Nephron progenitor cell (in vitro differentiated cells): Measurements from ENCODE around the gene FBXO11.

Experiments used
- DNase-seq: peaks from one replicate; pipeline ENCODE4 v3.0.0; 2021
- H3K27ac Mint-ChIP-seq: 2 replicates; pipeline ENCODE4 v1.8.0; 2021; ENCODE audit warnings: mild to moderate bottlenecking, moderate library complexity, mixed read lengths
- H3K27me3 Mint-ChIP-seq: 2 replicates; pipeline ENCODE4 v1.8.0; 2021; ENCODE audit warnings: mild to moderate bottlenecking, low read depth, mixed read lengths; ENCODE audit not compliant: poor library complexity
- H3K36me3 Mint-ChIP-seq: 2 replicates; pipeline ENCODE4 v1.8.0; 2021; ENCODE audit warnings: low read depth, mixed read lengths
- H3K4me1 Mint-ChIP-seq: 2 replicates; pipeline ENCODE4 v1.8.0; 2021; ENCODE audit warnings: mixed read lengths
- H3K4me3 Mint-ChIP-seq: 2 replicates; pipeline ENCODE4 v1.8.0; 2021; ENCODE audit warnings: mild to moderate bottlenecking, moderate library complexity, mixed read lengths
- H3K9me3 Mint-ChIP-seq: 2 replicates; pipeline ENCODE4 v1.8.0; 2021; ENCODE audit warnings: mild to moderate bottlenecking, moderate library complexity, mixed read lengths
- CTCF ChIP-seq: fragments of 200-600 bp; sonication (generic); IDR thresholded peaks from 2 replicates; pipeline ENCODE4 v1.5.0; 2021; ENCODE audit warnings: antibody characterized with exemption

The FBXO11 gene

GRCh38 chr2:47771211-47771610 lies 135.1 kb downstream of the FBXO11 start:
- peaks cover 14% of the 10 kb centered on the region for H3K27me3 Mint-ChIP-seq

GRCh38 chr2:47769318-47769717 lies 137.0 kb downstream of the FBXO11 start:
- peaks cover 5% of the 10 kb centered on the region for H3K4me1 Mint-ChIP-seq
- no peak for TF ChIP-seq CTCF
- H3K9me3 Mint-ChIP-seq = peaks cover 9% of the 10 kb centered on the region
- no peak overlapping the region for H3K4me3 Mint-ChIP-seq
- H3K36me3 Mint-ChIP-seq = no peaks in the 10 kb centered on the region
- no peak overlapping the region for H3K27ac Mint-ChIP-seq
- peaks cover 17% of the 10 kb centered on the region for H3K27me3 Mint-ChIP-seq
- no peak for DNase-seq

More at GRCh38 chr2:47771211-47771610, 135.1 kb downstream of the FBXO11 start:
- Mint-ChIP-seq H3K4me3 (no peak overlapping the region), H3K9me3 (peaks cover 9% of the 10 kb centered on the region), H3K27ac (no peak overlapping the region), H3K36me3 (no peaks in the 10 kb centered on the region), H3K4me1 (peaks cover 5% of the 10 kb centered on the region)
- no peak for DNase-seq
- TF ChIP-seq CTCF = no peak

- Mint-ChIP-seq H3K36me3 (no peaks in the 10 kb centered on the region), H3K4me3 (no peak overlapping the region), H3K27ac (no peak overlapping the region), H3K9me3 (peaks cover 9% of the 10 kb centered on the region), H3K27me3 (peaks cover 10% of the 10 kb centered on the region), H3K4me1 (peaks cover 4% of the 10 kb centered on the region)
- peak; percentile 86 for DNase-seq
- peak; percentile 99 for TF ChIP-seq CTCF
Observed at GRCh38 chr2:47767880-47768609, 138.3 kb downstream of the FBXO11 start.

DNA sequence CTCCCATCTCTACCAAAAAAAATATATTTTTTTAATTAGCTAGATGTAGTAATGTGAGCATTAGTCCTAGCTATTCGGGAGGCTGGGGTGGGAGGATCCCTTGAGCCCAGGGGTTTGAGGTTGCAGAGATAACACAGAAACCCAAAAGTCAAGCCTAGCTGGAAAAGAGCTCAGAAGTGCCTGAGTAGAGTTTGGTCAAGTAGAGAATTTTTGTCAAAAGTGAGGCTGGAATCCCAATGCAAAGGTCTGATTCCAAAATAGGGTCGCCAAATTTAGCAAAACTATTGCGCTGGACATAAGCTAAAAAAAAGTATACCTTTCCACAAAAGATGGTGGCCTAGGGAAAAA lies 138.8 kb downstream of the FBXO11 start:
- H3K27me3 Mint-ChIP-seq = peaks cover 7% of the 10 kb centered on the region
- no peak for DNase-seq
- TF ChIP-seq CTCF = no peak
- H3K4me3 Mint-ChIP-seq = no peak overlapping the region
- H3K36me3 Mint-ChIP-seq = no peaks in the 10 kb centered on the region
- H3K27ac Mint-ChIP-seq = no peak overlapping the region
- H3K9me3 Mint-ChIP-seq = peaks cover 9% of the 10 kb centered on the region
- no peaks in the 10 kb centered on the region for H3K4me1 Mint-ChIP-seq

DNA sequence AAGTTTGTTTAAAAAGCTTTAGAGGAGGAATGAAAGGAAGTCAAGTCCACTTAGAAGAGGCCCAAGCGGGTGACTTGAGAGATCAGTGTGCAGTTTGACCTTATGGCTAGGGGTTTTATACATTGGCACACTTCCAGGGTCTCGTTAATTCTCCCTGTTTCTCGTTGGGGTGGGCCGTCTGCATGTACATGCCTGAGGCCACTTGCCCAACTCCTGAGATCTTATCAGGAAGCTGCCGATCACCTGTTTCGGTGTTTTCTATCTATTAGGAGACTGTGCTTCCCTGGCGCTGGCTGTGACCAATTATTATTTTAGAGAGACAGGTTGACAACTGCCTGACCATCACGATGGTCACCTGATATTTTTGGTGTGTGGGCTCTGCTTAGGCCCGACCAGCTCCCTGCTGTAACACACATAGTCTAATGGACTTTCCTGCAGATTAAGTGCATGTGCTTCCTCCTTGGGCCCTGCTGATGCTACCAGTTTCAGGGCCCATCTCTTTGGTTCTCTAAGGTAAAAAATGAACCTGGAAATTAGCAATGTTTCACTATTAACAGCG lies 154.4 kb downstream of the FBXO11 start:
- H3K27ac Mint-ChIP-seq = peak overlapping the region; percentile 91
- H3K4me1 Mint-ChIP-seq = peaks cover 21% of the 10 kb centered on the region
- H3K9me3 Mint-ChIP-seq = peaks cover 19% of the 10 kb centered on the region

More for the DNA sequence above, 154.4 kb downstream of the FBXO11 start:
- no peaks in the 10 kb centered on the region for H3K36me3 Mint-ChIP-seq
- TF ChIP-seq CTCF = no peak
- DNase-seq = no peak
- no peak overlapping the region for H3K4me3 Mint-ChIP-seq
- H3K27me3 Mint-ChIP-seq = no peaks in the 10 kb centered on the region
